ENCODE measurements around the gene CDV3.
A peak's percentile ranks its signal among the peaks of the same experiment; 100 is the strongest.
"Not testable (repeated sequence)": the region's sequence is repeated elsewhere in the genome, so short reads cannot be mapped to it uniquely, and the experiment has no call there.

Gene CDV3

DNA sequence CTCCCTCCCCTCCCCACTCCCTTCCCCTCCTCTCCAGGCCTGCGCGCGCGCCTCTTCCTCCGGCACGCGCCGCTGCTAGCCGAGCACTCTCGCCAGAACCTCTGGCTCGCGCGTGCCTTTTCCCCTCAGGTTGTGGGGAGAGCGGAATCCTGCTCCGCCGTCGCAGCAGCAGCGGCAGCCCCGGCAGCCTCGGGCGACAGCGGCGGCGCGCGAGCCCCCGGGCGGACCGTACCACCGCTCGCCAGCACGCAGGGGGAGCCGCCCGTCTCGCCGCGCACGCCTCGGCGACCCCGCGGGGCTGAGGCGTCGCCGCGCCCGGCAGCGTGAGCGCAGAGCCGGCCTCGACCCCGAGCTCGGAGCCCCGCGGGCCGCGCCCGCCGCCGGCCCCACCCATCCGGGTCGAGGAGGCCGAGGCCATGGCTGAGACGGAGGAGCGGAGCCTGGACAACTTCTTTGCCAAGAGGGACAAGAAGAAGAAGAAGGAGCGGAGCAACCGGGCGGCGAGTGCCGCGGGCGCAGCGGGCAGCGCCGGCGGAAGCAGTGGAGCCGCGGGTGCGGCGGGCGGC is at the start of gene CDV3:
TSS of gene CDV3 (plus strand) at position 58 of the 566 bp plus-strand sequence. CDS start at position 417, 359 bp downstream.
- DNase-seq (ENCODE audit: low spot score), result no peak

DNA sequence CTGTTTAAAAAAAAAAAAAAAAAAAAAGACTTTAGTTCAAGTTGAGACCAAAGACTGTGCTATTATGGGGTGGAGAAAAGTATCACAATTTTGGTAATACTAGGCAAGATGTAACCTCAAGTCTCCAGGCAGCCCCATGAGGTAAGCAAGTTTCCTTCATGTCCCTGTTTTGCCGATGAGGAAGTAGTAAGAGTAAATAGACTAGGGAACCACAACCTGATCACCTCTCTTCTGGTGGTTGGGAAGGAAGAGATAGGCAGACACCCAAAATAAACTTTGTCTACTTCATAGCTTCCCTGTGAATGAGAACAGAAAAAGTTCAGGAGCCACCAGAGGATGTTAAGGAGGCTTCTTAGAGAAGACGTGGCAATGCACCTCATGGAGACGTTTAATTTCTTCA is 49.7 kb upstream of the CDV3 start:
- DNase-seq (ENCODE audit: low spot score), result peak; percentile 31

DNA sequence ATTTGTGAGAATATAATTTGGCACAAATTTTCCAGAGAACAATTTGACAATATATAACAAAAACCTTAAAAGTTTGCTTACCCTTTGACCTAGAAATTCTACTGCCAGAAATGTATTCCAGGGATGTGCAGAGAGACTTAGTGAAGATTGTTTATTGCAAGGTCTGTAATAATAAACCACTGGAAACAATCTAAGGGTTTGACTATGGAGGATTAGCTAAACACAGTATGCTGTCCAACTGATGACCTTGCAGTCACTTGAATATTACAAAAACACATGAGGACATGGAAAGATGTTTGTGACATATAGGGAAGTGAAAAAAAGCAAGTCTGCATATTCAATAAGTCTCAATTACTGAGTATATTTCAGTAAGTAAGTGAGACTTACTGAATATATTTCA is 48.1 kb upstream of the CDV3 start:
- DNase-seq (ENCODE audit: low spot score), result no peak

DNA sequence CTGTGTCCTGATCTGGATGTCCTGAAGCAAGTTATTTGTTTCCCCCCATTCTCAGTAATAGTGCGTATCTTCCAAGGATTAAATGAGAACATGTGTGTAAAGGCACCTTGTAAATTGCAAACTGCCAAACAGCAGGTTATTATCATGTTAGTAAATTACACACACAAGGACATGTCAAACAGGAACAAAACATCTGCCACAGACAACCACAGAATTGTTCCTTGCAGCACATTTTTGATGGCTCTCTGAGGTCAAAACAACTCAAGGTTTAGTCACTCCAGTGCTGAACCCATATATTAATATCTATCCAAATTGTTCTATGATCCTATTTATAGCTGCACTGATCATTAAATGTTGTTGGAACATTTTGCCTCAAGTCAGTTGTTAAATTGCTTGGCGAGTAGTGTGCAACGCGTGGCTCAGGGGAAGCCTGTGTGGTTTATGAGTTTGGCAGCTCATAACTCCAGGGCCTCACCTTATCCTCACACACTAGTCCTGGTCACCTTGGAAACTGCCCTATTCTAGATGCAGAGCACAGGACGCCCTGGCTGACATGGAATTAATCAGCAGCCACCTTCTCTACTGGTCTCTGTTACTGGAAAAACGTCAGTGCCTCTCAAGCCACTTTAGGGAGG is 46.3 kb upstream of the CDV3 start:
- DNase-seq (ENCODE audit: low spot score), result no peak

- no peak for DNase-seq (ENCODE audit: low spot score)
Measured at GRCh38 chr3:133529809-133530208, 43.7 kb upstream of the CDV3 start.

GRCh38 chr3:133531981-133532380 is 41.5 kb upstream of the CDV3 start:
- DNase-seq (ENCODE audit: low spot score), result no peak

GRCh38 chr3:133532951-133533350 is 40.5 kb upstream of the CDV3 start:
- DNase-seq (ENCODE audit: low spot score), result no peak

- DNase-seq (ENCODE audit: low spot score), result peak; percentile 34
Measured at GRCh38 chr3:133535971-133536881, 37.3 kb upstream of the CDV3 start.

DNA sequence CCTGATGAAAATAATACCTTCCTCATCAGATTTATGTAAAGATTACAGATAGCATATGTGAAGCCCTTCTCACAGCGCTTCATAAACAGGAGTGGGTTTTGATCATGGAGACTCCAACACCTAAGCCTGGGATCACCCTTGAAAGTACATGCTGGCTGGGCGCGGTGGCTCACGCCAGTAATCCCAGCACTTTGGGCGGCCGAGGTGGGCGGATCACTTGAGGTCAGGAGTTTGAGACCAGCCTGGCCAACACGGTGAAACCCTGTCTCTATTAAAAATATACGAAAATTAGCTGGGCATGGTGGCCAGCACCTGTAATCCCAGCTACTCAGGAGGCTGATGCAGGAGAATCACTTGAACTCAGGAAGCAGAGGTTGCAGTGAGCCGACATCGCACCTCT is 36.4 kb upstream of the CDV3 start:
- not testable (repeated sequence) for DNase-seq (ENCODE audit: low spot score)

DNA sequence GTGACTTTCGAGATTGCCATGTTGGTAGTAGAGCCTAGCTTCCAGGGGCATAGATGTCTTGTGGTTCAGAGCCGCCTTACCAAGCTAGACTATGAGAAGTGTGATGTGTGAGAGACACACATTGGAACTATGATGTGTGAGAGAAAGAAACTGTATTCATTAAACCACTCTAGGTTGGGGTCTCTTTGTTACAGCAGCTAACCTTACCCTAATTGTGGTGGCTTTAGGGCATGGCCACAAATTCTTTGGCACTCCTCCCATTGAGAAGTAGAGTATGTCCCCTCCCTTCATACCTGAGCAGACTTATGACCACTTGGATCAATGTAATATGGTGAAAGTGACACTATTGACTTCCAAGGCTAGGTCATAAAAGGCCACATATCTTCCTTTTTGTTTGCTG is 35.3 kb upstream of the CDV3 start:
- no peak for DNase-seq (ENCODE audit: low spot score)

DNA sequence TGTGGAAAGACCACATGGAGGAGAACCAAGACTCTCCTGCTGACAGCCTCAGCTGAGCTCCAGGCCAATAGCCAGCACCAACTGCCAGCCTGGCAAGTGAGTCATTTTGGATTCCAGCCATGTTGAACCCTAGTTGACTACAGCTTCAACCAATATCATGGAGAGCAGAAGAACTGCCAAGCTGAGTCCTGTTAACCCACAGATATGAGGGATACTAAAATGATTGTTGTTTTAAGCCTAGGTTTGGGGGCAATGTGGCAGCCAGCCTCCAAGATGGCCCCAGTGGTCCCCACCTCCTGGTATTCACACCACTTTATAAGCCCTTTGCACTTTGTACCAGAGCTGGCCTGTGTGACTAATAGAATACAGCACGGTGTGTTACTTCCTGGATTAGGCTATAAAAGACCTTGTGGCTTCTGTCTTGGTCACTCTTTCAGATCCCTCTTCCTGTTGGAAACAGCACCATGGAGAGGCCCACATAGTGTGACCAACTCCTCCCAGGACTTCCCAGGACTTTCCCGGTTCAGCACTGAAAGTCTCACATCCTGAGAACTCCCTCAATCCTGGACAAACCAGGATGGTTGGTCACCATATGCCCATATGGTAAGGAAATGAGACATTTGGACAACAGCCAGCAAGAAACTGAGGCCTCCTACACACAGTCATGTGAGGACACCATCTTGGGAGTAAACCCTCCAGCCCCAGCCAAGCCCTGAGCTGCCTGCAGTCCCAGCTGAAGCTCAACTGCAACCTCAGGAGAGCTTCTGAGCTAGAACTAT is 32.4 kb upstream of the CDV3 start:
- DNase-seq (ENCODE audit: low spot score), result peak; percentile 87

DNA sequence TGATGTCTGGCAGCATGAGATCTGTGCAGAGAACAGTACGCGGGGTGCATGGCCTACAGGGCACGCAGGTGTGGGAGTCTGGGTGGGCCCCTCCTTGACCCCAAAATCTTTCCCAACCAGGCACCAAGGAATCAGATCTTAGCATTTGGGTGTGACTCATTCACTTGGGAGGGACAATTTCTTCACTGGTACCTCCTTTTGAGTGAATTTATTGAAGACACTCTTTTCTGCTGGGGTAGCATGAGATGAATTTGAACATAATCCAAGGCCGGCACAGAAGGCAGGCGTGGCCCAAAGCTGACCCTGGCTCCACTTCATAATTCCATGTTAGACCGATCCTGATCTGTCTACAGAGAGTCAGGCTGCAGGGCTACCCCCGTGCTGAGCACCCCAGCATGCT is 30.6 kb upstream of the CDV3 start:
- DNase-seq (ENCODE audit: low spot score), result no peak

- DNase-seq (ENCODE audit: low spot score), result not testable (repeated sequence)
Measured at GRCh38 chr3:133544983-133545382, 28.5 kb upstream of the CDV3 start.

- no peak for DNase-seq (ENCODE audit: low spot score)
Measured at GRCh38 chr3:133547432-133548041, 25.9 kb upstream of the CDV3 start.

- DNase-seq (ENCODE audit: low spot score), result no peak
Measured at GRCh38 chr3:133548090-133548489, 25.4 kb upstream of the CDV3 start.

GRCh38 chr3:133549565-133549964 is 23.9 kb upstream of the CDV3 start:
- no peak for DNase-seq (ENCODE audit: low spot score)

DNA sequence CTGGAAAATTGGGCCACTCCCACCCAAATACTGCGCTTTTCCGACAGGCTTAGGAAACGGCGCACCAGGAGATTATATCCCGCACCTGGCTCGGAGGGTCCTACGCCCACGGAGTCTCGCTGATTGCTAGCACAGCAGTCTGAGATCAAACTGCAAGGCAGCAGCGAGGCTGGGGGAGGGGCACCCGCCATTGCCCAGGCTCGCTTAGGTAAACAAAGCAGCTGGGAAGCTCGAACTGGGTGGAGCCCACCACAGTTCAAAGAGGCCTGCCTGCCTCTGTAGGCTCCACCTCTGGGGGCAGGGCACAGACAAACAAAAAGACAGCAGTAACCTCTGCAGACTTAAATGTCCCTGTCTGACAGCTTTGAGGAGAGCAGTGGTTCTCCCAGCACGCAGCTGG is 21.9 kb upstream of the CDV3 start:
- DNase-seq (ENCODE audit: low spot score), result not testable (repeated sequence)

DNA sequence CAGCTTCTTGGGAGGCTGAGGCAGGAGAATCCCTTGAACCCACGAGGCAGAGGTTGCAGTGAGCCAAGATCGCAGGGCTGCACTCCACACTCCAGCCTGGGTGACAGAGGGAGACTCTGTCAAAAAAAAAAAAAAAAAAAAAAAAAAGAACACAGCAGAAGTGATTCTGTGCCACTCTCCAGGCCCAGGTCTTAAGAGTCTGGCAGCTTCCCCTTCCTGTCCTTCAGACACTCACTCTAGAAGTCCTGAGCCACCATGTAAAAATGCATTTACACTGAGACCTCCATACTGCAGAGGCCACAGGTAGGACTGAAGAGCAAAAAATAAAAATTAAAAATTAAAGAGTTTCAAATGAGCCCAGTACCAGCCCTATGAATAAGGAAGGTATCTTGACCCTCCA is 11.8 kb upstream of the CDV3 start:
- DNase-seq (ENCODE audit: low spot score), result no peak

GRCh38 chr3:133562376-133562775 is 11.1 kb upstream of the CDV3 start:
- no peak for DNase-seq (ENCODE audit: low spot score)

DNA sequence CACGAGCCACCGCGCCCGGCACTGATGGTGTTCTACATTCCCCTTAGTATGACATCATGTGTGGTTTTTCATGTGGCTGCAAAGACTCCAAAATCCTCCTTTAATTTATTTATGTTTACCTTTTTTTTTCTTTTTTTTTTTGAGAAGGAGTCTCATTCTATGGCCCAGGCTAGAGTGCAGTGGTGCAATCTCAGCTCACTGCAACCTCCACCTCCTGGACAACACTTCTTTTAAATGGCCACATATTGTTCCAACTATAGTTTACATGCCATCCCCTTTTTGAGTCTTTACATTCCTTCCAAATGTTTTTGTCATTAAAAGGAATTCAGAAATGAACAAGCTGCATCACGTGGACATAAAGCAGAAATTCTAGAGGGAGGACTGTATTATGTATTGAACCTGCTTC is 10.3 kb upstream of the CDV3 start:
- DNase-seq (ENCODE audit: low spot score), result no peak

DNA sequence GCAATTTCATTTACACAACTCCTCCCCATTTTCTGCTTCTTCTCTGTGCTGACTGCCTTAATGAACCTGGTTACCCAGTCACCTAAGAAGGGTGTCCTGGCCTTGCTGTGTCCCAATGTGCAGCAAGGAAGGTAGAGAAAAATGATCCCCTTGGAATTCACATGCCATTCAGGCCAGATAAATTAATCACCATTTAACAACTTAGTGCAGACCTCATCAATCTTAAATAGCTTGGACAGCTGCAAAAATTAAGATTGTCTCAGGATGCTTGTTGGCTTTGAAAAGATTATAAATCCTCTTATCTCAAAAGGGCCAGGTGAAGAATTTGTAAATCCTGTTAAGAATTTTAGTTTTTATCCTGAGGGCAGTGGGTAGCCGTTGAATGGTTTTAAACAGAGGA is 9.7 kb upstream of the CDV3 start:
- DNase-seq (ENCODE audit: low spot score), result no peak

All from LoVo (cell line).